ENCODE measurements around the gene SLC10A7. TPM values are rescaled to one million over a fixed set of nuclear protein-coding genes. Genes with fewer than 3 reads are reported as not detected.

The SLC10A7 gene
- total RNA-seq, 2 donors from 2014 or later = 10.3 to 14.4 TPM

GRCh38 chr4:146522098-146522868, 543 bp upstream of the SLC10A7 start:
- no peak for TF ChIP-seq CTCF (IDR thresholded peaks at IDR 0.05)
- H3K36me3 ChIP-seq = no peaks in the 10 kb centered on the region
- no peaks in the 10 kb centered on the region for H3K9me3 ChIP-seq
- peak overlapping the region; percentile 44 to 77 for H3K27ac ChIP-seq
- ATAC-seq (ENCODE audit: insufficient number of reproducible peaks, low FRiP score, low read depth) = peak; percentile 82
- H3K27me3 ChIP-seq (replicated peaks; ENCODE audit: insufficient read depth) = no peaks in the 10 kb centered on the region
- H3K4me1 ChIP-seq (ENCODE audit: control insufficient read depth in 1 of 2, low read depth in 2 of 2) = peaks cover 6 to 20% of the 10 kb centered on the region in 2 donors
- peak; percentile 67 for DNase-seq (ENCODE audit: low spot score)
- peak overlapping the region; percentile 90 for H3K4me3 ChIP-seq

DNA sequence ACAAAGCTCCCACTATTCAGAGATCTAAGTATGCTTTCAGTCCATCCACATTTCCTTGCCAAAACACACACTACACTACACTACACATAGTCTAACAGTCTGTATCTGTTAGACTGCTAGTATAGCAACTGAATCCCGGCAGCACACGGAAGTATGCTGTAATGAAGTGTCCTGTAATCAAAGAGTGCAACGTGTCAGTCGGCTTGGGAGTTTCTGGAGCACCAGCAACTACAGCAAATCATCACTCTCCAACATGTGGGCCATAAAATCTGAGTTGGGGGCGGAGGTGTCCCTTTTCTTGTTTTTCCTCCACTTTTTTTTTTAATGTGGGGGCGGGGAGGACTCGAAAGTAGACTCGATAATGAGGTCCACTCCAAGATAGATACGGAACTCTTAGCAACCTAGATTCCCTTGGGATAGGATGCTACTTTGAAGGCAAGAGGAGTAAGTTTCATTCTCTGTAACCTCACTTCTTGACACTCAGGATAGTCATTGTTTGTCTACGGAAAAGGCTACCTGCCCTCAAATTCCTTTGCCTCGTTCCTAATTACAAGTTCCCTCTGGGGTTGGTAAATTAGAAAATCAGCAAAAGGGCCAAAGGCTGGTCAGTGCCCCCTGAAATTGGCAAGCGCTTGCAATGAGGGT, 722 bp downstream of the SLC10A7 start:
- Histone ChIP-seq H3K36me3 (no peaks in the 10 kb centered on the region), H3K27ac (peak overlapping the region; percentile 44 to 77), H3K4me3 (peak overlapping the region; percentile 90), H3K9me3 (no peaks in the 10 kb centered on the region), H3K4me1 (ENCODE audit: control insufficient read depth in 1 of 2, low read depth in 2 of 2) (peaks cover 6 to 20% of the 10 kb centered on the region in 2 donors), H3K27me3 (replicated peaks; ENCODE audit: insufficient read depth) (no peaks in the 10 kb centered on the region)
- ATAC-seq (ENCODE audit: insufficient number of reproducible peaks, low FRiP score, low read depth) (no peak), DNase-seq (ENCODE audit: low spot score) (no peak)
- no peak for TF ChIP-seq CTCF (IDR thresholded peaks at IDR 0.05)

GRCh38 chr4:146514651-146515357, 6.9 kb downstream of the SLC10A7 start:
- TF ChIP-seq CTCF (IDR thresholded peaks at IDR 0.05) = no peak
- Histone ChIP-seq H3K4me3 (no peak overlapping the region), H3K36me3 (no peaks in the 10 kb centered on the region), H3K9me3 (no peaks in the 10 kb centered on the region), H3K27ac (no peak overlapping the region), H3K4me1 (ENCODE audit: control insufficient read depth in 1 of 2, low read depth in 2 of 2) (peaks cover 4 to 6% of the 10 kb centered on the region in 2 donors), H3K27me3 (replicated peaks; ENCODE audit: insufficient read depth) (no peaks in the 10 kb centered on the region)
- DNase-seq (ENCODE audit: low spot score) = no peak
- ATAC-seq (ENCODE audit: insufficient number of reproducible peaks, low FRiP score, low read depth) = no peak

DNA sequence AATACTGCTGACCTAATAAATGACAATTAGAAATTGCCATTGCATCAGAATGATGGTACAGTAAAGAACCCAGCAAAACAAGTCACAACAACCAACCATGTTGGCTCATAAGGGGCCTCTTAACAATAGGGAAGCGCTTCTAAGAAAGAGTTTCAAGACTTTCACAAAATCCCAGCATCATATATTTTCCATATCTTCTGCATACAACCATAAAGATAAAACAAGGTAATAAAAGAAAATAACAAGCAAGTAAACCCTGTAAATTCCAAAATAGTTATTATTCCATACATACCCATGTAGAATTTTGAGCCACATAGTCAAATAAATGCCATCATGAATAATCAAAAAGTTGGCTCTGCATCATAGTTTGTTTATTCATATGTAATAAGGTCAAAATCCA, 8.2 kb downstream of the SLC10A7 start:
- no peak for TF ChIP-seq CTCF (IDR thresholded peaks at IDR 0.05)
- no peak for ATAC-seq (ENCODE audit: insufficient number of reproducible peaks, low FRiP score, low read depth)

GRCh38 chr4:146511381-146511780, 10.4 kb downstream of the SLC10A7 start:
- Histone ChIP-seq H3K4me3 (no peak overlapping the region), H3K36me3 (no peaks in the 10 kb centered on the region), H3K27me3 (replicated peaks; ENCODE audit: insufficient read depth) (no peaks in the 10 kb centered on the region), H3K9me3 (no peaks in the 10 kb centered on the region), H3K4me1 (ENCODE audit: control insufficient read depth in 1 of 2, low read depth in 2 of 2) (no peaks in the 10 kb centered on the region), H3K27ac (no peak overlapping the region)
- ATAC-seq (ENCODE audit: insufficient number of reproducible peaks, low FRiP score, low read depth) (no peak), DNase-seq (ENCODE audit: low spot score) (no peak)
- no peak for TF ChIP-seq CTCF (IDR thresholded peaks at IDR 0.05)

More for the DNA sequence above, 8.2 kb downstream of the SLC10A7 start:
- Histone ChIP-seq H3K36me3 (no peaks in the 10 kb centered on the region), H3K4me1 (ENCODE audit: control insufficient read depth in 1 of 2, low read depth in 2 of 2) (no peaks in the 10 kb centered on the region), H3K27me3 (replicated peaks; ENCODE audit: insufficient read depth) (no peaks in the 10 kb centered on the region), H3K9me3 (no peaks in the 10 kb centered on the region), H3K27ac (no peak overlapping the region), H3K4me3 (no peak overlapping the region)
- DNase-seq (ENCODE audit: low spot score) = no peak
